ENCODE data around the gene ADAMTS18. TPM values are rescaled to one million over a fixed set of nuclear protein-coding genes. Genes with fewer than 3 reads are reported as not detected.
A peak's percentile ranks its signal among the peaks of the same experiment; 100 is the strongest.
"Not testable (repeated sequence)": the region's sequence is repeated elsewhere in the genome, so short reads cannot be mapped to it uniquely, and the experiment has no call there.

The ADAMTS18 gene
- total RNA-seq, 1 experiment from 2014 or later: not detected

DNA sequence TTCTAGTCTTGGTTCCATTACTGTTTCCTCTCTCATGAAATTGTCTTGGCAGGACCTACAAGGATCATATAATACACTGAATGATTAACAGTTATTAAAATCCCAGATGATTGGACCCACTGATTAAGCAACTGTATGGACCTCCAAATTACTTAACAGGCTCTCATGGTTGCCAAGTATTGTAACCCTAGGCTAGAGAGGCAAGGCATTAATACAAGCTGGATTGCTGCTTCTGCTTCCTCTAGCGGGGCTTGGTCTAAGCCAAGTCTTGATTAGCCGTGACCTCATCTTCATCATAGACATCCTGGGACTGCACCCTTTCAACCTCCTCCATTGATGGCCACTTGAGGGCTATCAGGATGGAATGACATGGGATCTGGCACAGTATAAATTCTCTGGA is 188.7 kb downstream of the ADAMTS18 start:
- no peak for TF ChIP-seq EZH2 (IDR thresholded peaks at IDR 0.05; ENCODE audit: borderline replicate concordance, low read depth, low read length, poor library complexity, severe bottlenecking)
- TF ChIP-seq, protein P1, sequence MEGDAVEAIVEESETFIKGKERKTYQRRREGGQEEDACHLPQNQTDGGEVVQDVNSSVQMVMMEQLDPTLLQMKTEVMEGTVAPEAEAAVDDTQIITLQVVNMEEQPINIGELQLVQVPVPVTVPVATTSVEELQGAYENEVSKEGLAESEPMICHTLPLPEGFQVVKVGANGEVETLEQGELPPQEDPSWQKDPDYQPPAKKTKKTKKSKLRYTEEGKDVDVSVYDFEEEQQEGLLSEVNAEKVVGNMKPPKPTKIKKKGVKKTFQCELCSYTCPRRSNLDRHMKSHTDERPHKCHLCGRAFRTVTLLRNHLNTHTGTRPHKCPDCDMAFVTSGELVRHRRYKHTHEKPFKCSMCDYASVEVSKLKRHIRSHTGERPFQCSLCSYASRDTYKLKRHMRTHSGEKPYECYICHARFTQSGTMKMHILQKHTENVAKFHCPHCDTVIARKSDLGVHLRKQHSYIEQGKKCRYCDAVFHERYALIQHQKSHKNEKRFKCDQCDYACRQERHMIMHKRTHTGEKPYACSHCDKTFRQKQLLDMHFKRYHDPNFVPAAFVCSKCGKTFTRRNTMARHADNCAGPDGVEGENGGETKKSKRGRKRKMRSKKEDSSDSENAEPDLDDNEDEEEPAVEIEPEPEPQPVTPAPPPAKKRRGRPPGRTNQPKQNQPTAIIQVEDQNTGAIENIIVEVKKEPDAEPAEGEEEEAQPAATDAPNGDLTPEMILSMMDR (conservative IDR thresholded peaks at IDR 0.05; ENCODE audit: low read depth, low read length): no peak
- no peak for DNase-seq (ENCODE audit: low spot score)
- intact Hi-C loops (cut with micrococcal nuclease; ENCODE audit: unreplicated experiment): no loop called here
- no peak overlapping the region for H3K27ac ChIP-seq (ENCODE audit: low read depth, low read length, poor library complexity, severe bottlenecking)
- no peaks in the 10 kb centered on the region for H3K9me3 ChIP-seq (ENCODE audit: low read depth, low read length, poor library complexity, severe bottlenecking)
- H3K27me3 ChIP-seq (replicated peaks; ENCODE audit: insufficient read depth, low read depth, low read length, poor library complexity): peaks cover 4% of the 10 kb centered on the region
- no peak overlapping the region for H3K4me3 ChIP-seq (ENCODE audit: low read depth, low read length, poor library complexity, severe bottlenecking)
- no peaks in the 10 kb centered on the region for H3K36me3 ChIP-seq (ENCODE audit: insufficient read depth, low read length, poor library complexity, severe bottlenecking)
- ChIA-PET POLR2A (ENCODE audit: low non-redundant PET) (no interaction called here), CTCF (no interaction called here)
- H3K4me1 ChIP-seq (ENCODE audit: insufficient read depth, low read length, poor library complexity, severe bottlenecking): no peaks in the 10 kb centered on the region
- no TSS peak for BruUV-seq (replicated peaks)

DNA sequence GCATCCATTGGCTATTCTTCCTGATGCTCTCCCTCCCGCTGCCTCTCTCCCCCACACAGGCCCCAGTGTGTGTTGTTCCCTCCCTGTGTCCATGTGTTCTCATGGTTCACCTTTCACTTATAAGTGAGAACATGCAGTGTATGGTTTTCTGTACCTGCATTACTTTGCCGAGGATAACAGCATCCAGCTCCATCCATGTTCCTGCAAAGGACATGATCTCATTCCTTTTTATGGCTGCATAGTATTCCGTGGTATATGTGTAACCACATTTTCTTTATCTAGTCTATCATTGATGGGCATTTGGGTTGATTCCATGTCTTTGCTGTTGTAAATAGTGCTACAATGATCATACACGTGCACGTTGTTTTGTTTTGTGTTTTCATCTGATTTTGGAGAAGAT is 192.4 kb downstream of the ADAMTS18 start:
- H3K4me1 ChIP-seq (ENCODE audit: insufficient read depth, low read length, poor library complexity, severe bottlenecking); H3K36me3 ChIP-seq (ENCODE audit: insufficient read depth, low read length, poor library complexity, severe bottlenecking); H3K9me3 ChIP-seq (ENCODE audit: low read depth, low read length, poor library complexity, severe bottlenecking); H3K4me3 ChIP-seq (ENCODE audit: low read depth, low read length, poor library complexity, severe bottlenecking); DNase-seq (ENCODE audit: low spot score); CTCF ChIA-PET; POLR2A ChIA-PET (ENCODE audit: low non-redundant PET); H3K27me3 ChIP-seq (replicated peaks; ENCODE audit: insufficient read depth, low read depth, low read length, poor library complexity); intact Hi-C loops (cut with micrococcal nuclease; ENCODE audit: unreplicated experiment); H3K27ac ChIP-seq (ENCODE audit: low read depth, low read length, poor library complexity, severe bottlenecking); BruUV-seq (replicated peaks): not testable (repeated sequence)

DNA sequence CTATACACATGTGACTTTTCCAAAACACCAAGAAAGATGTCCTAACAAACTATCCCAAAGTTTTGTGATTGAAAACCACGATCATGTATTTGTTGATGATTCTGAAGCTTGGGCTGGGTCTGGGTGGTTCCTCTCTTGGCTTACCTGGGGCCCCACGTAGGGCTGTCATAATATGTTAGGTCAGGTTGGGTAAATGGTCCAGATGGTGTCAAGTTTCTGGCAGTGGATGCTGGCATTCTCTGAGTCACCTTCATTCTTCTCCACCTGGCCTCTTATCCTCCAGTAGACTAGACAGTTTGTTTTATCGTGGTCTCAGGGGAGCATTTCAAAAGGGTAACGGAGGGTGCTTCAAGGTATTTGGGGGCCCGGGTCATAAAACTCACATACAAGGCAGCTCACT is 196.2 kb downstream of the ADAMTS18 start:
- no peak for TF ChIP-seq EZH2 (IDR thresholded peaks at IDR 0.05; ENCODE audit: borderline replicate concordance, low read depth, low read length, poor library complexity, severe bottlenecking)
- TF ChIP-seq, protein P1 (conservative IDR thresholded peaks at IDR 0.05; ENCODE audit: low read depth, low read length): no peak
- Histone ChIP-seq H3K4me1 (ENCODE audit: insufficient read depth, low read length, poor library complexity, severe bottlenecking) (no peaks in the 10 kb centered on the region), H3K27me3 (replicated peaks; ENCODE audit: insufficient read depth, low read depth, low read length, poor library complexity) (peaks cover 4% of the 10 kb centered on the region), H3K9me3 (ENCODE audit: low read depth, low read length, poor library complexity, severe bottlenecking) (no peaks in the 10 kb centered on the region), H3K4me3 (ENCODE audit: low read depth, low read length, poor library complexity, severe bottlenecking) (no peak overlapping the region), H3K27ac (ENCODE audit: low read depth, low read length, poor library complexity, severe bottlenecking) (no peak overlapping the region), H3K36me3 (ENCODE audit: insufficient read depth, low read length, poor library complexity, severe bottlenecking) (no peaks in the 10 kb centered on the region)
- BruUV-seq (replicated peaks): no TSS peak
- intact Hi-C loops (cut with micrococcal nuclease; ENCODE audit: unreplicated experiment): loop anchor here (5.0 to 10.0 kb wide), 2 partner anchors 736 to 859 kb away; partner anchors contain the start of gene WWOX
- no peak for DNase-seq (ENCODE audit: low spot score)
- POLR2A ChIA-PET (ENCODE audit: low non-redundant PET): no interaction called here
- CTCF ChIA-PET: no interaction called here

DNA sequence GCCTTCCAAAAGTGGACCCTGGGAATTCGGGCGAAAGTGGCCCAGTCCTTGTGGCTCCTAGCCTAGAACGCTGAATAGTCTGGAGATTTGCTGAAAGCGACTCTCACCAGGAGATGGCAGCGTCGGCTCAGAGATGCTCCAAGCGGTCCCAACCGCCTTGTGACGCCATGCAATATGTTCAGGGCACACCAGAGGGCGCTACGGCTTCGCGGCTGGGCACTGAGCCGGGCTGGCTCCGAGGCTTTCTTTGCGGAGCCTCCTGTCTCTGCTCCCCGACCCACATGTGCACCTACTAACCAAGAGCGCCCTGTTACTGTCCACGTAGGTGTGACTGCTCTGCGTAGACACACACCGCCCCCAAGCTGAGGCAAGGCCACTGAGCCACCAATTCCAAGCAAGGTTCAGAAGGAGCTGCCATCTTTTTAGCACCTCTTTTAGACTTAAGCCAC is 198.7 kb downstream of the ADAMTS18 start:
- Histone ChIP-seq H3K27me3 (replicated peaks; ENCODE audit: insufficient read depth, low read depth, low read length, poor library complexity) (no peaks in the 10 kb centered on the region), H3K4me1 (ENCODE audit: insufficient read depth, low read length, poor library complexity, severe bottlenecking) (no peaks in the 10 kb centered on the region), H3K9me3 (ENCODE audit: low read depth, low read length, poor library complexity, severe bottlenecking) (no peaks in the 10 kb centered on the region), H3K36me3 (ENCODE audit: insufficient read depth, low read length, poor library complexity, severe bottlenecking) (no peaks in the 10 kb centered on the region), H3K27ac (ENCODE audit: low read depth, low read length, poor library complexity, severe bottlenecking) (no peak overlapping the region), H3K4me3 (ENCODE audit: low read depth, low read length, poor library complexity, severe bottlenecking) (no peak overlapping the region)
- POLR2A ChIA-PET (ENCODE audit: low non-redundant PET): no interaction called here
- intact Hi-C loops (cut with micrococcal nuclease; ENCODE audit: unreplicated experiment): loop anchor here (1.0 to 10.0 kb wide), 4 partner anchors 348 to 861 kb away; partner anchors contain the start of gene WWOX
- no peak for TF ChIP-seq EZH2 (IDR thresholded peaks at IDR 0.05; ENCODE audit: borderline replicate concordance, low read depth, low read length, poor library complexity, severe bottlenecking)
- TF ChIP-seq, protein P1 (conservative IDR thresholded peaks at IDR 0.05; ENCODE audit: low read depth, low read length): peak; percentile 99
- peak; percentile 88 for DNase-seq (ENCODE audit: low spot score)
- CTCF ChIA-PET: interaction anchor here (0.6 to 2.3 kb wide), 3 partner anchors 8 to 411 kb away, joined by 5 to 16 read pairs (median 6); no protein-coding TSS in a partner anchor
- no TSS peak for BruUV-seq (replicated peaks)

All from A673 (cell line).